Bronchial epithelial cell (primary cell): ENCODE measurements around the gene FLCN. TPM values are rescaled to one million over a fixed set of nuclear protein-coding genes. Genes with fewer than 3 reads are reported as not detected.

Experiments
- DNase-seq: peaks from one replicate; pipeline ENCODE4 v3.0.0-alpha.2; 2010; ENCODE audit warnings: low read depth
- FAIRE-seq: peaks from 2 replicates; lab custom pipeline; 2011; peaks lifted over from hg19 to GRCh38; lab: Jason Lieb, UNC
- H3K27me3 ChIP-seq: 2 replicates; pipeline ENCODE4 v1.5.1; 2011; ENCODE audit warnings: low read length; ENCODE audit not compliant: control insufficient read depth, insufficient read depth
- H3K36me3 ChIP-seq: 2 replicates; pipeline ENCODE4 v1.5.1; 2011; ENCODE audit warnings: low read length; ENCODE audit not compliant: control insufficient read depth, insufficient read depth
- H3K4me3 ChIP-seq: 2 replicates; pipeline ENCODE4 v1.5.1; 2011; ENCODE audit warnings: mild to moderate bottlenecking, low read depth, low read length, control low read depth
- total RNA-seq: library from RNA; depleted of rRNA; stranded (reverse); fragments of >200 nt; gene quantifications from 2 replicates; pipeline ENCODE4 v1.2.1, GENCODE V29; 2014
- TF ChIP-seq, protein P1 (sequence below): IDR thresholded peaks from 2 replicates; pipeline ENCODE4 v1.5.1; 2011; ENCODE audit warnings: mild to moderate bottlenecking, moderate library complexity, low read length, control low read depth, inconsistent platforms; ENCODE audit not compliant: insufficient read depth, severe bottlenecking

The FLCN gene
- total RNA-seq, 1 donor from 2014 or later: 51.1 TPM

DNA sequence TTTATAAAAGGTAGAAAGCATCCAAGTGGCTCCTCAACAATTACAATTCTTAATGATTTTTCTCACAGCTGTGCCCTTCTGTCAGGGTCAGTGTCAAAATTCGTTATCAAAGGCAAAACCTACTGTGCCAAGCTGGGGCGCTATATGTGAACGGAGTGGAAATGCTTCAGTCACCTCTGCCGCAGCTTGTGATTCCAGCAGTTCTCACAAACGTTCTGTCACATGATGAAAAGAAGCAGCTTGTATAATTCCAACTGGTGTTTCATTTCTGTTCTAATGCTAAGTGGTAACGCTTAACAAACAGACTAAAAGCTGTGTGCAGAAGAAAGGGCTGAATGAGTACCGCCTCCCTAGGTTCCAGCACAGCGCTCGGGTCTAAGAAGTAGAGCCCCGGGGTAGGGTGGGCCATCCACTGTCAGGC lies 45.0 kb downstream of the FLCN start:
- H3K36me3 ChIP-seq: no peaks in the 10 kb centered on the region
- TF ChIP-seq, protein P1, sequence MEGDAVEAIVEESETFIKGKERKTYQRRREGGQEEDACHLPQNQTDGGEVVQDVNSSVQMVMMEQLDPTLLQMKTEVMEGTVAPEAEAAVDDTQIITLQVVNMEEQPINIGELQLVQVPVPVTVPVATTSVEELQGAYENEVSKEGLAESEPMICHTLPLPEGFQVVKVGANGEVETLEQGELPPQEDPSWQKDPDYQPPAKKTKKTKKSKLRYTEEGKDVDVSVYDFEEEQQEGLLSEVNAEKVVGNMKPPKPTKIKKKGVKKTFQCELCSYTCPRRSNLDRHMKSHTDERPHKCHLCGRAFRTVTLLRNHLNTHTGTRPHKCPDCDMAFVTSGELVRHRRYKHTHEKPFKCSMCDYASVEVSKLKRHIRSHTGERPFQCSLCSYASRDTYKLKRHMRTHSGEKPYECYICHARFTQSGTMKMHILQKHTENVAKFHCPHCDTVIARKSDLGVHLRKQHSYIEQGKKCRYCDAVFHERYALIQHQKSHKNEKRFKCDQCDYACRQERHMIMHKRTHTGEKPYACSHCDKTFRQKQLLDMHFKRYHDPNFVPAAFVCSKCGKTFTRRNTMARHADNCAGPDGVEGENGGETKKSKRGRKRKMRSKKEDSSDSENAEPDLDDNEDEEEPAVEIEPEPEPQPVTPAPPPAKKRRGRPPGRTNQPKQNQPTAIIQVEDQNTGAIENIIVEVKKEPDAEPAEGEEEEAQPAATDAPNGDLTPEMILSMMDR: no peak
- DNase-seq (no peak), FAIRE-seq (no peak)
- no peak overlapping the region for H3K4me3 ChIP-seq
- no peaks in the 10 kb centered on the region for H3K27me3 ChIP-seq

- Histone ChIP-seq H3K4me3 (no peak overlapping the region), H3K27me3 (no peaks in the 10 kb centered on the region), H3K36me3 (no peaks in the 10 kb centered on the region)
- FAIRE-seq (no peak), DNase-seq (peak; percentile 43)
- TF ChIP-seq, protein P1: no peak
Observed at GRCh38 chr17:17191346-17191792, 45.6 kb downstream of the FLCN start.

DNA sequence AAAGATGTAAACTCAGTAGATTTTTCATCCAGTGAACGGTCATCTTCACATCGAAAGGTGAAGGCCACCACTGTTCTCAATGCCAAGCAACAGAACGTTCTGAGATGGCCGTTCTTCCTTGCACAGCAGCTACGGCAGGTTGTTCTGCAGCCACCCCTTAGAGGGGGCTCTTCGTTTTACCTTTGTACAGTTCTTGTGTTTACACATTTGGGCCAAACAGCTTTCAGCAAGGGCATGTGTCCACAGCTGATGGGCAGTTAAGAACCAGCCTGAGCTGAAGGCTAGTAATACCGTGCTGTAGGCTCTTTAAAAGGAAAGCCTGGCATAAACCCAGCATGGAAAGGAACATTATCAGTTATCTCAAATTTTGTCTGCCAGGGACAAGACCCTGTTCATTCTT lies 46.8 kb downstream of the FLCN start:
- Histone ChIP-seq H3K36me3 (no peaks in the 10 kb centered on the region), H3K4me3 (no peak overlapping the region), H3K27me3 (no peaks in the 10 kb centered on the region)
- DNase-seq: no peak
- FAIRE-seq: no peak
- TF ChIP-seq, protein P1: no peak

DNA sequence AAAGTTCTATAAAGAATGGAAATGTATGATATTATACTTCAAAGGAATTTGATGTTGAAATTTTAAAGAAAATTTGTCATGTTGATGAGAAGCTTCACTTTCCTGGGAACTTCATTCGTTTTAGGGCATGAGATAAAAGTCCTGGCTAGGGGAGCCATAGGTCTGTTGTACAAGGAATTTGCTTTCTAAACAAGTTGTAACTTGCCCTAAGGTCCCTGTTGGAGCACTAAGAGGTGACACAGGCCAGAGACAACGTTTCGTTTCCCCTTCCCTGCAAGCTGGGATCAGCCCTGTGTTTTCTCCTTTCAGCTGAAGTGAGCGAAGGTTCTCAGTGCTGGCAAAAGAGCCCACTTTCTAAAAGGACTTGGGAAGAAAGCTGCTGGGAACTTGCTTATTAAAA lies 47.4 kb downstream of the FLCN start:
- TF ChIP-seq, protein P1: no peak
- no peak for FAIRE-seq

DNA sequence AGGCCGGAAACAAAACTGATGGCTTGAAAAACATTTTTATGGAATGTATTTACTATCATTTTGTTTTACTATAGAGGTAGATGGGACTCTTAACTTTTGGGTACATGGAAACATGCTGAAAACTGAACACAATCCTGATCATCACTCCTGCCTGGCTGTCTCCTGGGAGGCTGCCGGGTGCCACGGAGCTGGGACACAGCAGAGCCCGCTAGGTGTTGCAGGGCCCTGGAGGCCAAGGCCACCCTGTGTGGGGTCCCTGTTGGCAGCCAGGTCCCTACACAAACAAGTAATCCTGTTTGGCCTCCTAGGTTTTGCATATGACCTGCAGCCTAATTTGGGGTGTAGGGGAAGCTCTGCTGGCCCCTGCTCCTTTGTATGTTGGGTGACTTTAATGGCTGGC lies 48.4 kb downstream of the FLCN start:
- TF ChIP-seq, protein P1: no peak
- no peak for FAIRE-seq
- no peaks in the 10 kb centered on the region for H3K27me3 ChIP-seq
- DNase-seq: no peak
- no peaks in the 10 kb centered on the region for H3K36me3 ChIP-seq
- H3K4me3 ChIP-seq: no peak overlapping the region

More for the DNA sequence above, 47.4 kb downstream of the FLCN start:
- peak; percentile 55 for DNase-seq
- Histone ChIP-seq H3K36me3 (no peaks in the 10 kb centered on the region), H3K27me3 (no peaks in the 10 kb centered on the region), H3K4me3 (no peak overlapping the region)
